ENCODE measurements around the gene GRID1.

DNA sequence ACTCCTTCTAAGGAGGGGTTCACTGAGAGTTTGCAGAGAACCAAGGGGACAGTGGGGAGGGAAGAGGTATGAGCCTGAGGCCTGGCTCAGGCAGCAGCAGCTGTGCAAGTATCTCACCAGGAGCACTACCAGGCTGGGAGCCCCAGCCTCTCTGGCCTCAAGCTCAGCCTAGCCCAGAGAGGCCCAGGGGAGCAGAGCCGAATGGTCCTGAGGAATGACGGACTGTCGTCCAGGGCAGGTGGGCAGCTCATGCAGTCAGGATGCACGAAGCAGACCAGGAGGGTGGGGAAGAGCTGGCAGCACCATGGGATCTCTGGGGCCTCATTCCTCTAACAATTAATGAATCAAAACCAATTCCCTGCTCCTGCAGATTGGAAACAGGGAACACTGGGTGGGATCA, 151.5 kb downstream of the GRID1 start:
- TF ChIP-seq, protein P1, sequence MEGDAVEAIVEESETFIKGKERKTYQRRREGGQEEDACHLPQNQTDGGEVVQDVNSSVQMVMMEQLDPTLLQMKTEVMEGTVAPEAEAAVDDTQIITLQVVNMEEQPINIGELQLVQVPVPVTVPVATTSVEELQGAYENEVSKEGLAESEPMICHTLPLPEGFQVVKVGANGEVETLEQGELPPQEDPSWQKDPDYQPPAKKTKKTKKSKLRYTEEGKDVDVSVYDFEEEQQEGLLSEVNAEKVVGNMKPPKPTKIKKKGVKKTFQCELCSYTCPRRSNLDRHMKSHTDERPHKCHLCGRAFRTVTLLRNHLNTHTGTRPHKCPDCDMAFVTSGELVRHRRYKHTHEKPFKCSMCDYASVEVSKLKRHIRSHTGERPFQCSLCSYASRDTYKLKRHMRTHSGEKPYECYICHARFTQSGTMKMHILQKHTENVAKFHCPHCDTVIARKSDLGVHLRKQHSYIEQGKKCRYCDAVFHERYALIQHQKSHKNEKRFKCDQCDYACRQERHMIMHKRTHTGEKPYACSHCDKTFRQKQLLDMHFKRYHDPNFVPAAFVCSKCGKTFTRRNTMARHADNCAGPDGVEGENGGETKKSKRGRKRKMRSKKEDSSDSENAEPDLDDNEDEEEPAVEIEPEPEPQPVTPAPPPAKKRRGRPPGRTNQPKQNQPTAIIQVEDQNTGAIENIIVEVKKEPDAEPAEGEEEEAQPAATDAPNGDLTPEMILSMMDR (IDR thresholded peaks at IDR 0.05): no peak
- no peak for TF ChIP-seq POLR2A (IDR thresholded peaks at IDR 0.05)

Measured in thyroid gland (tissue), 4 donors.